Measurements from ENCODE around the gene SSB. TPM values are rescaled to one million over a fixed set of nuclear protein-coding genes. Genes with fewer than 3 reads are reported as not detected.

SSB gene
- total and polyA plus RNA-seq, 2 of the 13 experiments (the other 11 are each of a cell fraction or from before 2014, with no cell fraction given) = 109 to 208 TPM

GRCh38 chr2:169824373-169825333 is 26.0 kb downstream of the SSB start, which contains the start of gene METTL5 (continued):
- peak; percentile 96 for TF ChIP-seq STAG1 (CRISPR knock-in tag; IDR thresholded peaks at IDR 0.05)
- TF ChIP-seq PPARG (CRISPR knock-in tag; conservative IDR thresholded peaks at IDR 0.05) = peak; percentile 54; the same call in 1 of the 2 replicates
- TF ChIP-seq ZNF562 (CRISPR knock-in tag; IDR thresholded peaks at IDR 0.05; ENCODE audit: borderline replicate concordance) = peak; percentile 33; the same call in 1 of the 2 replicates
- TF ChIP-seq ZNF570 (CRISPR knock-in tag; IDR thresholded peaks at IDR 0.05; ENCODE audit: borderline replicate concordance) = peak; percentile 94; the same call in 1 of the 2 replicates
- TF ChIP-seq ZNF644 (CRISPR knock-in tag; IDR thresholded peaks at IDR 0.05; ENCODE audit: low read depth) = peak; percentile 49; the same call in 1 of the 2 replicates
- peak; percentile 96; the same call in 1 of the 2 replicates for TF ChIP-seq ZNF878 (CRISPR knock-in tag; IDR thresholded peaks at IDR 0.05)
- peak; percentile 93 for TF ChIP-seq RFXAP (CRISPR knock-in tag; IDR thresholded peaks at IDR 0.05; ENCODE audit: borderline replicate concordance)
- peak; percentile 96; the same call in 1 of the 2 replicates for TF ChIP-seq ELK4 (CRISPR knock-in tag; IDR thresholded peaks at IDR 0.05; ENCODE audit: borderline replicate concordance)
- TF ChIP-seq ZNF263 (CRISPR knock-in tag; IDR thresholded peaks at IDR 0.05) = 0 out of 2 replicates have a peak, but pooled peaks have one; percentile 65
- no peak for TF ChIP-seq ZBTB44 (CRISPR knock-in tag; IDR thresholded peaks at IDR 0.05)
- 0 out of 2 replicates have a peak, but pooled peaks have one; percentile 18 for TF ChIP-seq FOXO4 (CRISPR knock-in tag; conservative IDR thresholded peaks at IDR 0.05)
- peak; percentile 93 for TF ChIP-seq TFDP1 (CRISPR knock-in tag; IDR thresholded peaks at IDR 0.05; ENCODE audit: borderline replicate concordance)
- TF ChIP-seq POLR2G (IDR thresholded peaks at IDR 0.05; ENCODE audit: low read depth, low read length) = peak; percentile 96
- peak; percentile 94; the same call in 1 of the 2 replicates for TF ChIP-seq ZNF138 (CRISPR knock-in tag; IDR thresholded peaks at IDR 0.05; ENCODE audit: low read depth)
- peak; percentile 95 for TF ChIP-seq HOXA3 (CRISPR knock-in tag; IDR thresholded peaks at IDR 0.05)
- TF ChIP-seq ZNF558 (CRISPR knock-in tag; IDR thresholded peaks at IDR 0.05; ENCODE audit: borderline replicate concordance) = peak; percentile 94; the same call in 1 of the 2 replicates
- no peak for TF ChIP-seq HOXA7 (CRISPR knock-in tag; IDR thresholded peaks at IDR 0.05)
- peak; percentile 83 for TF ChIP-seq ZBTB26 (CRISPR knock-in tag; IDR thresholded peaks at IDR 0.05; ENCODE audit: borderline replicate concordance)
- TF ChIP-seq RARG (CRISPR knock-in tag; IDR thresholded peaks at IDR 0.05; ENCODE audit: low read depth) = peak; percentile 76; the same call in 1 of the 2 replicates
- TF ChIP-seq THAP7 (CRISPR knock-in tag; IDR thresholded peaks at IDR 0.05) = peak; percentile 35; the same call in 1 of the 2 replicates

Measured in HepG2 (cell line).